D721Med (cell line): ENCODE results near the gene STAMBPL1.
A peak's percentile ranks its signal among the peaks of the same experiment; 100 is the strongest.
"Not testable (repeated sequence)": the region's sequence is repeated elsewhere in the genome, so short reads cannot be mapped to it uniquely, and the experiment has no call there.

Source experiments
- DNase-seq: peaks from one replicate; pipeline ENCODE4 v3.0.0; 2011; ENCODE audit warnings: low spot score; ENCODE audit not compliant: insufficient read length
- FAIRE-seq: peaks from 2 replicates; lab custom pipeline; 2011; peaks lifted over from hg19 to GRCh38; lab: Jason Lieb, UNC
- CTCF ChIP-seq: IDR thresholded peaks from 2 replicates; pipeline ENCODE4 v1.5.1; 2012; ENCODE audit warnings: mild to moderate bottlenecking, control low read depth; ENCODE audit not compliant: insufficient read depth; ENCODE audit errors: missing control alignments

Gene STAMBPL1

GRCh38 chr10:88873757-88874156 lies 6.3 kb upstream of the STAMBPL1 start:
- no peak for FAIRE-seq
- no peak for DNase-seq
- TF ChIP-seq CTCF, result no peak

- FAIRE-seq (no peak), DNase-seq (no peak)
- no peak for TF ChIP-seq CTCF
These were observed 5.8 kb upstream of the STAMBPL1 start for GRCh38 chr10:88874281-88874680.

- no peak for DNase-seq
- no peak for TF ChIP-seq CTCF
- FAIRE-seq, result no peak
These were observed 5.0 kb upstream of the STAMBPL1 start for GRCh38 chr10:88875081-88875480.

DNA sequence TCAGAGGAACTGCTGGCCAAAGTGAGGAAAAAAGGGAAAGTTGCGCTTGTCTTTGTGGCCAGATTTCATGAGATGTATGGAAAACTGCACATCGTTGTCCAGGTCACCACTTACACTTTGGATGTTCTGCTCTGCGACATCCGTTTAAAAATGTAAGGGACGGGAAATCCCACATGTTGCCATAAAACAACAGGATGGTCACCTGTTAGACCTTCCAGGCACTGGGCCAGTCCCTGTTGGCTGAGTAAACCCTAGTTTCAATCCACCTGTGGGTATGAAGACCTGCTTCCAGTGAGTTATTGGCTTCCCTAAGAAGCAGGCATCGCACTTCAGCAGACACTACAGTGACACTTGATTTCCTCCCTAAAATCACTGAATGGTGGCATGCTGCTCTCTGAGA lies 2.7 kb upstream of the STAMBPL1 start:
- DNase-seq (no peak), FAIRE-seq (no peak)
- TF ChIP-seq CTCF, result no peak

GRCh38 chr10:88880282-88881076 lies 434 bp downstream of the STAMBPL1 start:
- peak; percentile 14 for TF ChIP-seq CTCF
- DNase-seq (peak; percentile 42), FAIRE-seq (no peak)

DNA sequence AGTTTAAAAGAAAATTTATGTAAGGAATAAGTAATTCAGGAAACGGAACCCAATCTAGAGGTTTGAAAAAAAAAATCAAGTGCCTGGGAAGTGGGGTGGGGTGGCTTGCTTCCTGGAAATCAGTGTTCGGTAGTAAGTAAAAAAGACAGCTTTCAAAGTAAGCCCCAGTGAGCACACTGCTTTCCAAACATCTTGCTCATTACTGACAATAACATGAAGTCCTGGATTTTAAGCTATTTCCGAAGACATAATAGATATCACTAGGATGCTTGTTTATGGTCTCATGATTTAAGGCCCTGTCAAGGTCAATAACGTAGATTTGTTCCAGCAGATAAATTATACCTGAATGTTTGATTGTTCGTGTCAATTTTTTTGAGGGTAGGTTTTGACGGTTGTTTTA lies 1.3 kb downstream of the STAMBPL1 start:
- FAIRE-seq (peak; percentile 53), DNase-seq (no peak)
- no peak for TF ChIP-seq CTCF

DNA sequence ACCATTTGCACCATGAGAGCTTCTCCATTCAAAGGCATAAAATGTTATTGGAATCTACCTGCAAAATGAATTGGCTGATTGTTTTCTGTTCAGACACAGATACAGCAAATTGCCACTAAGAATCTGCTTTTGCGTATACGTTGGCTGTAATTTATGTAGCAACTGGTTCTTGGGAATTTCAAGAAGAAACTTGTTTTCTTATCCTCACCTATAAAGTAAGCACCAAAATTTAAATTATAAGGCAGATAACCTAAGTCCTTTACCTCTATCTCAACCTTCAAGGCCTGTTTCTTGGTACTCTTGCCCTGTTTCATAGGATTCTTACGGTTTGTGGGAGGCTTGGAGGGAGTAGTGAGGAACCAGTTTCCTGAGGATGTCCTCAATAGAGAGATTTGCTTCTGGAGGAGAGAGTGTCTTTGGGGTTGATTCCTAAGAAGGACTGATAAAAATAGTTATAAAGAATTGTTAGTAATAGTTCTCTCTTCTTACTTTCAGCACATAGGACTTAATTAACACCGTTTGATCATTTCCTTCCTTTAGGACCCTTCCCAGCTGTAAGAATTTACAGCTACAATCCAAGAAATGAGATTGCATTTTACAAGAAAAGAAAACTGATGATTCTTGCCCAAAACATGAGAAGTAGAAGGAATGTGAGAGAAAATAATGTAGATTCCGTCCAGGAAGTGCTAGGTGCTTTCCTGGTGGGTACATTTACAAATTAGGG lies 2.0 kb downstream of the STAMBPL1 start:
- no peak for TF ChIP-seq CTCF

DNA sequence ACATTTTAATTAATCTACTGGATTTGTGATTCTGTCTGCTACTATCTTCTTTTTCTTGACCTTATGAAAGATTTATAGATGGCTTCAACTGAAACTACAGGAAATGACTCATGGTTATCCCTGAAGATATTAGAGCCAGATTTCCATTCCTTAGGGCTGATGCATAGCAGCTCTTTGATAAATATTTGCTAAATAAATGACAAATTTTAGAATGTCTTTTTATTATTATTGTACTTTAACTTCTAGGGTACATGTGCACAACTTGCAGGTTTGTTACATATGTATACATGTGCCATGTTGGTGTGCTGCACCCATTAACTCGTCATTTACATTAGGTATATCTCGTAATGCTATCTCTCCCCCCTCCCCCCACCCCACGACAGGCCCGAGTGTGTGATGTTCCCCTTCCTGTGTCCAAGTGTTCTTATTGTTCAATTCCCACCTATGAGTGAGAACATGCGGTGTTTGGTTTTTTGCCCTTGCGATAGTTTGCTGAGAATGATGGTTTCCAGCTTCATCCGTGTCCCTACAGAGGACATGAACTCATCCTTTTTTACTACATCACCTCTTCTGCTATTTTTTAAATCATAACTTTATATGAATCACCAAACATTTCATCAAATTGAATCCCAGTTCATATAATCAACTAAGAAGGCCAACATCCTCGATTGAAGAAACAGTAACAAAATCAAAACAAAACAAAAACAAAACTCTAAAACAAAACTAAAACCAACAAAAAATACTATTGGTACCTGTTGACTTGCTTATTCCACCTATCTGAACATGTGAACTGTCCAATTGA lies 2.8 kb downstream of the STAMBPL1 start:
- DNase-seq, FAIRE-seq: not testable (repeated sequence)

More for the DNA sequence above, 2.0 kb downstream of the STAMBPL1 start:
- DNase-seq (no peak), FAIRE-seq (no peak)
